ENCODE results near the gene GHDC. TPM values are rescaled to one million over a fixed set of nuclear protein-coding genes. Genes with fewer than 3 reads are reported as not detected.

The GHDC gene
- total and polyA plus RNA-seq, 9 donors = 8.2 to 15.8 (median 10.5) TPM

- WGBS (ENCODE audit: insufficient coverage) = 2% methylated on average over 81 of the region's 83 CpGs
- Histone ChIP-seq H3K4me1 (ENCODE audit: control insufficient read depth, insufficient read depth, low read length) (peaks cover 37% of the 10 kb centered on the region), H3K27ac (ENCODE audit: low read length) (peak overlapping the region; percentile 83), H3K27me3 (ENCODE audit: control insufficient read depth, insufficient read depth, low read length) (peaks cover 50% of the 10 kb centered on the region), H3K4me3 (ENCODE audit: low read length) (peak overlapping the region; percentile 52), H3K36me3 (ENCODE audit: control insufficient read depth, insufficient read depth, low read length) (no peaks in the 10 kb centered on the region), H3K9me3 (replicated peaks; ENCODE audit: control insufficient read depth, low read depth, low read length) (no peaks in the 10 kb centered on the region)
- peak; percentile 78 for DNase-seq
Measured at GRCh38 chr17:42183741-42184711, 10.3 kb downstream of the GHDC start.

GRCh38 chr17:42182927-42183734, 11.2 kb downstream of the GHDC start:
- H3K4me1 ChIP-seq (ENCODE audit: control insufficient read depth, insufficient read depth, low read length) = peaks cover 36% of the 10 kb centered on the region
- 61% methylated on average over 6 of the region's 9 CpGs for WGBS (ENCODE audit: insufficient coverage)
- no peaks in the 10 kb centered on the region for H3K9me3 ChIP-seq (replicated peaks; ENCODE audit: control insufficient read depth, low read depth, low read length)
- H3K27me3 ChIP-seq (ENCODE audit: control insufficient read depth, insufficient read depth, low read length) = peaks cover 57% of the 10 kb centered on the region
- no peak for DNase-seq
- H3K36me3 ChIP-seq (ENCODE audit: control insufficient read depth, insufficient read depth, low read length) = no peaks in the 10 kb centered on the region
- peak overlapping the region; percentile 52 for H3K4me3 ChIP-seq (ENCODE audit: low read length)
- peak overlapping the region; percentile 83 for H3K27ac ChIP-seq (ENCODE audit: low read length)

GRCh38 chr17:42181851-42182207, 12.5 kb downstream of the GHDC start:
- Histone ChIP-seq H3K4me3 (ENCODE audit: low read length) (no peak overlapping the region), H3K4me1 (ENCODE audit: control insufficient read depth, insufficient read depth, low read length) (peaks cover 36% of the 10 kb centered on the region)
- 100% methylated on average over 1 of the region's 2 CpGs for WGBS (ENCODE audit: insufficient coverage)

GRCh38 chr17:42180922-42181850, 13.1 kb downstream of the GHDC start, which contains the start of gene KCNH4:
Gene KCNH4 (minus strand): TSS chr17:42181142. CDS start chr17:42180945, 197 bp downstream.
- H3K9me3 ChIP-seq (replicated peaks; ENCODE audit: control insufficient read depth, low read depth, low read length) = no peaks in the 10 kb centered on the region
- H3K27ac ChIP-seq (ENCODE audit: low read length) = no peak within 1 kb of the TSS
- peak within 1 kb of the TSS; percentile 27 for H3K4me3 ChIP-seq (ENCODE audit: low read length)
- peak; percentile 59 for DNase-seq
- H3K36me3 ChIP-seq (ENCODE audit: control insufficient read depth, insufficient read depth, low read length) = no peaks in the 10 kb centered on the region
- WGBS (ENCODE audit: insufficient coverage) = 0% methylated on average over 40 of the region's 60 CpGs
- H3K4me1 ChIP-seq (ENCODE audit: control insufficient read depth, insufficient read depth, low read length) = peaks cover 36% of the 10 kb centered on the region
- H3K27me3 ChIP-seq (ENCODE audit: control insufficient read depth, insufficient read depth, low read length) = peaks cover 58% of the 10 kb centered on the region

More at GRCh38 chr17:42181851-42182207, 12.5 kb downstream of the GHDC start:
- DNase-seq = no peak
- no peaks in the 10 kb centered on the region for H3K9me3 ChIP-seq (replicated peaks; ENCODE audit: control insufficient read depth, low read depth, low read length)
- H3K27me3 ChIP-seq (ENCODE audit: control insufficient read depth, insufficient read depth, low read length) = peaks cover 58% of the 10 kb centered on the region
- no peak overlapping the region for H3K27ac ChIP-seq (ENCODE audit: low read length)
- no peaks in the 10 kb centered on the region for H3K36me3 ChIP-seq (ENCODE audit: control insufficient read depth, insufficient read depth, low read length)

GRCh38 chr17:42180411-42180921, 13.8 kb downstream of the GHDC start:
- Histone ChIP-seq H3K4me1 (ENCODE audit: control insufficient read depth, insufficient read depth, low read length) (peaks cover 33% of the 10 kb centered on the region), H3K4me3 (ENCODE audit: low read length) (no peak overlapping the region), H3K27me3 (ENCODE audit: control insufficient read depth, insufficient read depth, low read length) (peaks cover 58% of the 10 kb centered on the region), H3K27ac (ENCODE audit: low read length) (no peak overlapping the region), H3K36me3 (ENCODE audit: control insufficient read depth, insufficient read depth, low read length) (no peaks in the 10 kb centered on the region), H3K9me3 (replicated peaks; ENCODE audit: control insufficient read depth, low read depth, low read length) (no peaks in the 10 kb centered on the region)
- WGBS (ENCODE audit: insufficient coverage) = 1% methylated on average over 30 of the region's 33 CpGs
- no peak for DNase-seq

GRCh38 chr17:42179911-42180410, 14.3 kb downstream of the GHDC start:
- Histone ChIP-seq H3K27ac (ENCODE audit: low read length) (no peak overlapping the region), H3K4me3 (ENCODE audit: low read length) (no peak overlapping the region), H3K9me3 (replicated peaks; ENCODE audit: control insufficient read depth, low read depth, low read length) (no peaks in the 10 kb centered on the region), H3K36me3 (ENCODE audit: control insufficient read depth, insufficient read depth, low read length) (no peaks in the 10 kb centered on the region), H3K4me1 (ENCODE audit: control insufficient read depth, insufficient read depth, low read length) (peaks cover 30% of the 10 kb centered on the region), H3K27me3 (ENCODE audit: control insufficient read depth, insufficient read depth, low read length) (peaks cover 58% of the 10 kb centered on the region)
- 0% methylated on average over 5 of the region's 20 CpGs for WGBS (ENCODE audit: insufficient coverage)
- DNase-seq = peak; percentile 63

GRCh38 chr17:42179335-42179734, 15.0 kb downstream of the GHDC start:
- Histone ChIP-seq H3K27me3 (ENCODE audit: control insufficient read depth, insufficient read depth, low read length) (peaks cover 53% of the 10 kb centered on the region), H3K36me3 (ENCODE audit: control insufficient read depth, insufficient read depth, low read length) (no peaks in the 10 kb centered on the region), H3K27ac (ENCODE audit: low read length) (no peak overlapping the region), H3K9me3 (replicated peaks; ENCODE audit: control insufficient read depth, low read depth, low read length) (no peaks in the 10 kb centered on the region), H3K4me3 (ENCODE audit: low read length) (no peak overlapping the region), H3K4me1 (ENCODE audit: control insufficient read depth, insufficient read depth, low read length) (peaks cover 23% of the 10 kb centered on the region)
- DNase-seq = no peak
- no CpG with 5 or more reads among the region's 1 CpG for WGBS (ENCODE audit: insufficient coverage)

- WGBS (ENCODE audit: insufficient coverage) = 29% methylated on average over 14 of the region's 14 CpGs
- peaks cover 49% of the 10 kb centered on the region for H3K27me3 ChIP-seq (ENCODE audit: control insufficient read depth, insufficient read depth, low read length)
- no peak overlapping the region for H3K27ac ChIP-seq (ENCODE audit: low read length)
- no peaks in the 10 kb centered on the region for H3K36me3 ChIP-seq (ENCODE audit: control insufficient read depth, insufficient read depth, low read length)
- no peak overlapping the region for H3K4me3 ChIP-seq (ENCODE audit: low read length)
- no peak for DNase-seq
- H3K4me1 ChIP-seq (ENCODE audit: control insufficient read depth, insufficient read depth, low read length) = peaks cover 20% of the 10 kb centered on the region
- no peaks in the 10 kb centered on the region for H3K9me3 ChIP-seq (replicated peaks; ENCODE audit: control insufficient read depth, low read depth, low read length)
Measured at GRCh38 chr17:42178817-42179216, 15.5 kb downstream of the GHDC start.

- Histone ChIP-seq H3K27ac (ENCODE audit: low read length) (no peak overlapping the region), H3K4me1 (ENCODE audit: control insufficient read depth, insufficient read depth, low read length) (peaks cover 13% of the 10 kb centered on the region), H3K27me3 (ENCODE audit: control insufficient read depth, insufficient read depth, low read length) (peaks cover 44% of the 10 kb centered on the region), H3K9me3 (replicated peaks; ENCODE audit: control insufficient read depth, low read depth, low read length) (no peaks in the 10 kb centered on the region), H3K36me3 (ENCODE audit: control insufficient read depth, insufficient read depth, low read length) (no peaks in the 10 kb centered on the region), H3K4me3 (ENCODE audit: low read length) (no peak overlapping the region)
- 75% methylated on average over 1 of the region's 2 CpGs for WGBS (ENCODE audit: insufficient coverage)
- DNase-seq = no peak
Measured at GRCh38 chr17:42177684-42178083, 16.6 kb downstream of the GHDC start.
